ENCODE measurements around the gene TARDBP.
A peak's percentile ranks its signal among the peaks of the same experiment; 100 is the strongest.
"Not testable (repeated sequence)": the region's sequence is repeated elsewhere in the genome, so short reads cannot be mapped to it uniquely, and the experiment has no call there.

TARDBP gene

GRCh38 chr1:11063937-11064537 lies 51.6 kb downstream of the TARDBP start:
- not testable (repeated sequence) for DNase-seq (ENCODE audit: low read depth); H3K4me3 ChIP-seq (ENCODE audit: low read length)
- 0 out of 2 replicates have a peak, but pooled peaks have one; percentile 8 for TF ChIP-seq CTCF (conservative IDR thresholded peaks at IDR 0.05; ENCODE audit: low read length)

GRCh38 chr1:11064942-11065341 lies 52.5 kb downstream of the TARDBP start:
- no peak for DNase-seq (ENCODE audit: low read depth)
- no peak for TF ChIP-seq CTCF (conservative IDR thresholded peaks at IDR 0.05; ENCODE audit: low read length)
- H3K4me3 ChIP-seq (ENCODE audit: low read length): no peak overlapping the region

- DNase-seq (ENCODE audit: low read depth): no peak
- H3K4me3 ChIP-seq (ENCODE audit: low read length): no peak overlapping the region
- TF ChIP-seq CTCF (conservative IDR thresholded peaks at IDR 0.05; ENCODE audit: low read length): no peak
Observed at GRCh38 chr1:11065796-11066195, 53.3 kb downstream of the TARDBP start.

- no peak overlapping the region for H3K4me3 ChIP-seq (ENCODE audit: low read length)
- no peak for DNase-seq (ENCODE audit: low read depth)
Observed at GRCh38 chr1:11067716-11068599, 55.5 kb downstream of the TARDBP start.

GRCh38 chr1:11068600-11069473 lies 56.4 kb downstream of the TARDBP start:
- DNase-seq (ENCODE audit: low read depth): no peak
- H3K4me3 ChIP-seq (ENCODE audit: low read length): no peak overlapping the region
- no peak for TF ChIP-seq CTCF (conservative IDR thresholded peaks at IDR 0.05; ENCODE audit: low read length)

More at GRCh38 chr1:11067716-11068599, 55.5 kb downstream of the TARDBP start:
- TF ChIP-seq CTCF (conservative IDR thresholded peaks at IDR 0.05; ENCODE audit: low read length): no peak

GRCh38 chr1:11070876-11071275 lies 58.4 kb downstream of the TARDBP start:
- DNase-seq (ENCODE audit: low read depth): no peak
- H3K4me3 ChIP-seq (ENCODE audit: low read length): no peak overlapping the region
- no peak for TF ChIP-seq CTCF (conservative IDR thresholded peaks at IDR 0.05; ENCODE audit: low read length)

Data from AG10803 (cell line).